Transverse colon (tissue), 4 donors: ENCODE data around the gene PLPP2. TPM values are rescaled to one million over a fixed set of nuclear protein-coding genes. Genes with fewer than 3 reads are reported as not detected.

ENCODE experiments used
- DNase-seq: peaks from one replicate; pipeline ENCODE4 v3.0.0-alpha.2; 2019
- H3K27ac ChIP-seq, 4 donors: fragments of 200-600 bp; sonication (generic); 2 replicates each; pipeline ENCODE4 v1.5.1; 2016 to 2018; ENCODE audit warnings: inconsistent platforms in 4 of 4
- H3K27me3 ChIP-seq: fragments of 200-600 bp; sonication (generic); 2 replicates; pipeline ENCODE4 v1.5.1; 2017; ENCODE audit warnings: inconsistent platforms
- H3K36me3 ChIP-seq, 4 donors: fragments of 200-600 bp; sonication (generic); 2 replicates each; pipeline ENCODE4 v1.5.1; 2017 to 2019; ENCODE audit warnings: inconsistent platforms in 4 of 4
- H3K4me1 ChIP-seq, 4 donors: fragments of 200-600 bp; sonication (generic); 2 replicates each; pipeline ENCODE4 v1.5.1; 2017 to 2020; ENCODE audit warnings: inconsistent platforms in 4 of 4
- H3K4me3 ChIP-seq, 4 donors: fragments of 200-600 bp; sonication (generic); 1 replicate in 1 of 4; 2 replicates in 3 of 4; pipeline versions ENCODE4 v1.5.1 to v1.6.1; 2017 to 2019; ENCODE audit warnings: inconsistent platforms in 4 of 4
- H3K9me3 ChIP-seq, 2 donors: fragments of 200-600 bp; sonication (generic); 2 replicates each; pipeline ENCODE4 v1.5.1; 2017 to 2019; ENCODE audit warnings: inconsistent platforms in 2 of 2
- CTCF ChIP-seq, 5 experiments: fragments of 200-600 bp in 3 of 5; fragments of 450-650 bp in 2 of 5; sonication (generic) in 3 of 5; IDR thresholded peaks; 1 replicate in 2 of 5; 2 replicates in 3 of 5; pipeline ENCODE4 v1.5.1; 2016 to 2017; ENCODE audit warnings: antibody characterized with exemption in 5 of 5, inconsistent platforms in 3 of 5, mild to moderate bottlenecking in 2 of 5, moderate library complexity in 1 of 5
- EP300 ChIP-seq: sonication (generic); formaldehyde crosslinking; IDR thresholded peaks from one replicate; pipeline ENCODE4 v1.6.1; 2017; ENCODE audit warnings: antibody characterized with exemption, low read depth
- POLR2A ChIP-seq: fragments of 450-650 bp; IDR thresholded peaks from one replicate; pipeline ENCODE4 v1.6.1; 2016; ENCODE audit warnings: antibody characterized with exemption, mild to moderate bottlenecking, moderate library complexity
- POLR2AphosphoS5 ChIP-seq, 3 donors: sonication (generic); formaldehyde crosslinking; IDR thresholded peaks; one replicate each; pipeline ENCODE4 v1.6.1; 2016; ENCODE audit warnings: antibody characterized with exemption in 3 of 3
- WGBS, 2 donors: methylation state at CpG; one replicate each; pipeline ENCODE4 v1.1.5; 2018; ENCODE audit warnings: low coverage in 1 of 2; 5-methylcytosine and 5-hydroxymethylcytosine counted together
- in situ Hi-C, 4 donors: fragments of 200-750 bp; cut with MboI; loops; one replicate each; pipeline versions ENCODE4 v1.15.0 to v1.15.1; 2017; ENCODE audit warnings: low sequenced_read_pairs in 3 of 4, low pct_ligation_motif_present in 1 of 4, low pct_unique_long_range_greater_than_20kb in 1 of 4
- intact Hi-C: fragments of 100-400 bp; cut with DNase I; formaldehyde crosslinking; loops from one replicate; pipeline ENCODE4 v1.15.1; 2023; ENCODE audit warnings: low total_unique reads
- total RNA-seq, 4 donors: library from RNA; depleted of rRNA; stranded (reverse); fragments of >200 nt; gene quantifications; one replicate each; pipeline ENCODE4 v1.1.0, GENCODE V29; 2016

The PLPP2 gene
- total RNA-seq, 4 donors from 2014 or later, result 130 to 190 (median 159) TPM

GRCh38 chr19:279656-280055 lies 11.5 kb downstream of the PLPP2 start:
- no peak for TF ChIP-seq CTCF (IDR thresholded peaks at IDR 0.05)
- no peak for TF ChIP-seq EP300
- no peak for TF ChIP-seq POLR2A
- no peak for TF ChIP-seq POLR2AphosphoS5 (IDR thresholded peaks at IDR 0.05)
- Histone ChIP-seq H3K27ac (no peak overlapping the region), H3K9me3 (no peaks in the 10 kb centered on the region), H3K27me3 (peaks cover 18% of the 10 kb centered on the region), H3K36me3 (no peaks in the 10 kb centered on the region), H3K4me3 (no peak overlapping the region), H3K4me1 (no peaks in the 10 kb centered on the region)
- WGBS, 2 donors, result 85 to 100% methylated on average over 1 to 10 of the region's 10 CpGs
- DNase-seq, result no peak
- in situ Hi-C loops (no loop called here), intact Hi-C loops (no loop called here)

GRCh38 chr19:279231-279630 lies 12.0 kb downstream of the PLPP2 start:
- H3K9me3 ChIP-seq, result no peaks in the 10 kb centered on the region
- H3K36me3 ChIP-seq, result no peaks in the 10 kb centered on the region
- no peak for DNase-seq
- H3K4me1 ChIP-seq, result no peaks in the 10 kb centered on the region
- in situ Hi-C loops (no loop called here), intact Hi-C loops (no loop called here)
- no peak overlapping the region for H3K27ac ChIP-seq
- H3K4me3 ChIP-seq, result no peak overlapping the region
- H3K27me3 ChIP-seq, result peaks cover 18% of the 10 kb centered on the region
- WGBS, 2 donors, result 84 to 89% methylated on average over 2 to 8 of the region's 8 CpGs
- TF ChIP-seq EP300 (no peak), CTCF (IDR thresholded peaks at IDR 0.05) (no peak), POLR2AphosphoS5 (IDR thresholded peaks at IDR 0.05) (no peak), POLR2A (no peak)

- Histone ChIP-seq H3K4me1 (no peaks in the 10 kb centered on the region), H3K27ac (no peak overlapping the region), H3K27me3 (peaks cover 18% of the 10 kb centered on the region), H3K4me3 (no peak overlapping the region), H3K9me3 (no peaks in the 10 kb centered on the region), H3K36me3 (no peaks in the 10 kb centered on the region)
- in situ Hi-C loops (no loop called here), intact Hi-C loops (no loop called here)
- TF ChIP-seq EP300 (no peak), CTCF (IDR thresholded peaks at IDR 0.05) (no peak), POLR2AphosphoS5 (IDR thresholded peaks at IDR 0.05) (no peak), POLR2A (no peak)
- no peak for DNase-seq
- 71 to 100% methylated on average over 1 to 21 of the region's 21 CpGs for WGBS, 2 donors
Measured at GRCh38 chr19:277581-278165, 13.5 kb downstream of the PLPP2 start.

- Histone ChIP-seq H3K36me3 (no peaks in the 10 kb centered on the region), H3K27ac (no peak overlapping the region), H3K4me3 (no peak overlapping the region), H3K4me1 (no peaks in the 10 kb centered on the region), H3K27me3 (peaks cover 18% of the 10 kb centered on the region), H3K9me3 (no peaks in the 10 kb centered on the region)
- DNase-seq, result no peak
- intact Hi-C loops, result no loop called here
- WGBS, 2 donors, result 78 to 83% methylated on average over 6 of the region's 7 CpGs
- no peak for TF ChIP-seq EP300
- TF ChIP-seq POLR2A, result no peak
- TF ChIP-seq POLR2AphosphoS5 (IDR thresholded peaks at IDR 0.05), result no peak
- no peak for TF ChIP-seq CTCF (IDR thresholded peaks at IDR 0.05)
- in situ Hi-C loops, result no loop called here
Measured at GRCh38 chr19:277131-277530, 14.1 kb downstream of the PLPP2 start.
